ENCODE measurements around the gene CCDC88C. TPM values are rescaled to one million over a fixed set of nuclear protein-coding genes. Genes with fewer than 3 reads are reported as not detected.

CCDC88C gene
- total RNA-seq, 2 donors from 2014 or later: 32.5 to 54.4 TPM

DNA sequence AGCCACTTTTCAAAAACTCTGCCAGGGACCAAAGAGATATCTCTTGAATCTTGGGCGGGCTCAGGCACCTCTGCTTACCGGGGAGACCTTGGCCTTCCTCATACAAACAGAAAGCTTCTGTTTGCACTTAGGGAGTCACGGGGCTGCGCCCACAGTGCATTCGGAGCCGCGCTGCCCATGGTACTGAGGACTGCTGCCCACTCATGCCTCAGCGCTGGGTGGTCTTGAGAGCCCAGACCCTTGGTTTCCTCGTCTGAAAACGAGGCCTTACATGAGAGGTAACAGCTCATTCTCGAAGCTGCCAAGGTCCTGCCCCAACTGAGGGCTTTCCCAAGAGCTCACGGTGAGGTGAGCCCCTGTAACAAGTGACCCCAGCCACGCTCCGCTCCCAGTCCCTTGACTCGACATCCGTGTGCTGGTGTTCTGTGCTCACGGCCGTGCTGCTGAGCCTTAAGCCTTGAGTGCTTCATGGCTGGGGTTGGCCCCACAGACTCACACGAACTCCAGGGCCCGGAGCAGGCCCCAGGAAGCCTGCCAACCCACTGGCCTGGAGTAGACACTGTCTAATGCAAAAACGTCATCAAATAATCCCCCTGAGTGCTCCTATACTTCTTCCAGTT, 125.7 kb downstream of the CCDC88C start:
- DNase-seq (ENCODE audit: low spot score): no peak
- Histone ChIP-seq H3K27ac (peak overlapping the region; percentile 82 to 83), H3K9me3 (no peaks in the 10 kb centered on the region), H3K27me3 (replicated peaks; ENCODE audit: insufficient read depth) (no peaks in the 10 kb centered on the region), H3K4me1 (replicated peaks) (no peaks in the 10 kb centered on the region), H3K36me3 (no peaks in the 10 kb centered on the region), H3K4me3 (no peak overlapping the region)
- intact Hi-C loops (cut with DNase I): no loop called here
- TF ChIP-seq POLR2AphosphoS5 (IDR thresholded peaks at IDR 0.05) (no peak), POLR2A (IDR thresholded peaks at IDR 0.05) (no peak), CTCF (IDR thresholded peaks at IDR 0.05) (no peak)
- 94% methylated on average over 21 of the region's 21 CpGs for WGBS

- no peaks in the 10 kb centered on the region for H3K9me3 ChIP-seq
- no peaks in the 10 kb centered on the region for H3K36me3 ChIP-seq
- no peak overlapping the region for H3K4me3 ChIP-seq
- H3K4me1 ChIP-seq (replicated peaks): no peaks in the 10 kb centered on the region
- WGBS: 59% methylated on average over 10 of the region's 10 CpGs
- DNase-seq (ENCODE audit: low spot score): peak; percentile 73
- TF ChIP-seq CTCF (IDR thresholded peaks at IDR 0.05) (no peak), POLR2AphosphoS5 (IDR thresholded peaks at IDR 0.05) (peak; percentile 85)
- intact Hi-C loops (cut with DNase I): no loop called here
- peak overlapping the region; percentile 82 to 83 for H3K27ac ChIP-seq
- no peaks in the 10 kb centered on the region for H3K27me3 ChIP-seq (replicated peaks; ENCODE audit: insufficient read depth)
Measured at GRCh38 chr14:91290986-91291385, 126.6 kb downstream of the CCDC88C start.

- WGBS: 93% methylated on average over 4 of the region's 4 CpGs
Measured at GRCh38 chr14:91289464-91289863, 128.2 kb downstream of the CCDC88C start.

GRCh38 chr14:91288876-91289275, 128.7 kb downstream of the CCDC88C start:
- no peak overlapping the region for H3K4me3 ChIP-seq
- no peaks in the 10 kb centered on the region for H3K36me3 ChIP-seq
- TF ChIP-seq POLR2AphosphoS5 (IDR thresholded peaks at IDR 0.05) (no peak), CTCF (IDR thresholded peaks at IDR 0.05) (no peak), POLR2A (IDR thresholded peaks at IDR 0.05) (no peak)
- no peaks in the 10 kb centered on the region for H3K9me3 ChIP-seq
- H3K4me1 ChIP-seq (replicated peaks): no peaks in the 10 kb centered on the region
- DNase-seq (ENCODE audit: low spot score): no peak
- H3K27me3 ChIP-seq (replicated peaks; ENCODE audit: insufficient read depth): no peaks in the 10 kb centered on the region
- intact Hi-C loops (cut with DNase I): loop anchor here (10.0 kb wide), 1 partner anchor 224 kb away; the partner anchor contains the start of gene RPS6KA5
- peak overlapping the region; percentile 82 to 83 for H3K27ac ChIP-seq
- 90% methylated on average over 28 of the region's 28 CpGs for WGBS

More at GRCh38 chr14:91289464-91289863, 128.2 kb downstream of the CCDC88C start:
- no peaks in the 10 kb centered on the region for H3K36me3 ChIP-seq
- H3K27ac ChIP-seq: peak overlapping the region; percentile 82 to 83
- H3K4me1 ChIP-seq (replicated peaks): no peaks in the 10 kb centered on the region
- intact Hi-C loops (cut with DNase I): loop anchor here (10.0 kb wide), 1 partner anchor 225 kb away; the partner anchor contains the start of gene RPS6KA5
- no peak for DNase-seq (ENCODE audit: low spot score)
- TF ChIP-seq CTCF (IDR thresholded peaks at IDR 0.05): no peak
- TF ChIP-seq POLR2AphosphoS5 (IDR thresholded peaks at IDR 0.05): no peak
- no peak for TF ChIP-seq POLR2A (IDR thresholded peaks at IDR 0.05)
- no peaks in the 10 kb centered on the region for H3K9me3 ChIP-seq
- no peak overlapping the region for H3K4me3 ChIP-seq
- no peaks in the 10 kb centered on the region for H3K27me3 ChIP-seq (replicated peaks; ENCODE audit: insufficient read depth)

DNA sequence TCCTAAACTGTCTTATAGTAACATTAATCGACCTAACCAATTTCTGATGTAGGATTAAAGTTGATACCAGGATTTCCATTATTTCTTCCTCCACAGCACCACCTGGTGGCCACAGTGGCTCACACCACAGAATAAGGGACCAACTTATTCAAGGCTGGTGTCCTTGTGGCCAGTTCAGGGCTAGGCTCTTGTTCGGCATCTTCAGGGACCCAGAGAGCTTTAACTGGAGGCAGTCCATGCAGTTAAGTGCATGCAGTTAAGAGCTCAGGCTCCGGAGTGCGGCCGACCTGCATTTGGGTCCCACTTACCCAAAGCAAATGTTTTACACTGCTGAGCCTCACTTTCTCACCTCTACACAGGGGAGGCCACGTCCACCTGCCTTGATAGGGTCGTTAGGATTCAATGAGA, 131.1 kb downstream of the CCDC88C start:
- no peaks in the 10 kb centered on the region for H3K36me3 ChIP-seq
- peak; percentile 75 for DNase-seq (ENCODE audit: low spot score)
- no peaks in the 10 kb centered on the region for H3K4me1 ChIP-seq (replicated peaks)
- TF ChIP-seq CTCF (IDR thresholded peaks at IDR 0.05) (peak; percentile 91 to 97 (median 92)), POLR2AphosphoS5 (IDR thresholded peaks at IDR 0.05) (peak; percentile 57), POLR2A (IDR thresholded peaks at IDR 0.05) (no peak)
- WGBS: 31% methylated on average over 7 of the region's 7 CpGs
- H3K4me3 ChIP-seq: no peak overlapping the region
- H3K27ac ChIP-seq: no peak overlapping the region
- H3K27me3 ChIP-seq (replicated peaks; ENCODE audit: insufficient read depth): no peaks in the 10 kb centered on the region
- intact Hi-C loops (cut with DNase I): loop anchor here (1.0 to 10.0 kb wide), 2 partner anchors 109 to 222 kb away; partner anchors contain the start of gene RPS6KA5
- H3K9me3 ChIP-seq: no peaks in the 10 kb centered on the region

Measured in prostate gland (tissue), 2 donors.